ENCODE data around the gene GREM1.

Gene GREM1

GRCh38 chr15:32675466-32675865, 42.3 kb upstream of the GREM1 start:
- no peak overlapping the region for H3K4me3 ChIP-seq (ENCODE audit: low read depth, low read length)
- TF ChIP-seq CTCF (IDR thresholded peaks at IDR 0.05; ENCODE audit: low read depth, low read length), result no peak

- no peak overlapping the region for H3K4me3 ChIP-seq (ENCODE audit: low read depth, low read length)
- no peak for TF ChIP-seq CTCF (IDR thresholded peaks at IDR 0.05; ENCODE audit: low read depth, low read length)
Measured at GRCh38 chr15:32676169-32676568, 41.6 kb upstream of the GREM1 start.

- H3K4me3 ChIP-seq (ENCODE audit: low read depth, low read length), result no peak overlapping the region
- no peak for TF ChIP-seq CTCF (IDR thresholded peaks at IDR 0.05; ENCODE audit: low read depth, low read length)
Measured at GRCh38 chr15:32677238-32677750, 40.5 kb upstream of the GREM1 start.

- no peak overlapping the region for H3K4me3 ChIP-seq (ENCODE audit: low read depth, low read length)
- no peak for TF ChIP-seq CTCF (IDR thresholded peaks at IDR 0.05; ENCODE audit: low read depth, low read length)
Measured at GRCh38 chr15:32679298-32679690, 38.5 kb upstream of the GREM1 start.

- no peak overlapping the region for H3K4me3 ChIP-seq (ENCODE audit: low read depth, low read length)
- TF ChIP-seq CTCF (IDR thresholded peaks at IDR 0.05; ENCODE audit: low read depth, low read length), result no peak
Measured at GRCh38 chr15:32682569-32682968, 35.2 kb upstream of the GREM1 start.

- TF ChIP-seq CTCF (IDR thresholded peaks at IDR 0.05; ENCODE audit: low read depth, low read length), result no peak
- no peak overlapping the region for H3K4me3 ChIP-seq (ENCODE audit: low read depth, low read length)
Measured at GRCh38 chr15:32682977-32683630, 34.7 kb upstream of the GREM1 start.

- H3K4me3 ChIP-seq (ENCODE audit: low read depth, low read length), result no peak overlapping the region
- TF ChIP-seq CTCF (IDR thresholded peaks at IDR 0.05; ENCODE audit: low read depth, low read length), result no peak
Measured at GRCh38 chr15:32683906-32684584, 33.8 kb upstream of the GREM1 start.

Data from WI38 (cell line).